HepG2 (cell line): Measurements from ENCODE around the gene SCN4B. TPM values are rescaled to one million over a fixed set of nuclear protein-coding genes. Genes with fewer than 3 reads are reported as not detected.

Experiments
- ATAC-seq: fragments of 200-7000 bp; cut with Tn5 transposase; 3 replicates; pipeline ENCODE4 v1.9.1; 2020; ENCODE audit warnings: mild to moderate bottlenecking, moderate library complexity
- BruUV-seq: library from RNA; stranded (reverse); fragments of 400-500 nt; replicated peaks from 2 replicates; lab custom pipeline; 2021; lab: Mats Ljungman, UMichigan
- CTCF ChIA-PET: fragments of 300-600 bp; formaldehyde crosslinking; extraction: SDS; loops from one replicate; lab custom pipeline; 2021; ENCODE audit warnings: low total read pairs, inconsistent platforms, low intra/inter-chr PET ratio; lab: Yijun Ruan, JAX
- POLR2A ChIA-PET: fragments of 350-600 bp; sonication (Branson Sonifier 250); formaldehyde crosslinking; loops from one replicate; lab custom pipeline; 2020; ENCODE audit warnings: antibody characterized with exemption, inconsistent platforms; lab: Yijun Ruan, JAX
- DNase-seq: peaks from one replicate; pipeline ENCODE4 v3.0.0-alpha.2; 2015; ENCODE audit warnings: low spot score
- FAIRE-seq: peaks from 3 replicates; lab custom pipeline; 2011; peaks lifted over from hg19 to GRCh38; lab: Jason Lieb, UNC
- H2AFZ ChIP-seq: one replicate; pipeline ENCODE4 v1.6.1; 2011; ENCODE audit warnings: low read length, inconsistent platforms
- H3K27ac ChIP-seq: fragments of 300-600 bp; 3 replicates; pipeline ENCODE4 v1.8.0; 2011; ENCODE audit warnings: mixed run types, mild to moderate bottlenecking, mixed read lengths, low read length, inconsistent platforms; ENCODE audit not compliant: insufficient read depth; ENCODE audit errors: extremely low read length
- H3K27me3 ChIP-seq, 2 experiments: fragments of 200-600 bp in 1 of 2; 2 replicates in 1 of 2; 3 replicates in 1 of 2; pipeline versions ENCODE4 v1.6.0 to v1.8.0; 2011; ENCODE audit warnings: low read length in 2 of 2, mild to moderate bottlenecking in 2 of 2, moderate library complexity in 2 of 2, inconsistent platforms in 1 of 2; ENCODE audit not compliant: insufficient read depth in 2 of 2, control insufficient read depth in 1 of 2
- H3K36me3 ChIP-seq, 2 experiments: fragments of 200-600 bp in 1 of 2; replicated peaks in 1 of 2; 2 replicates in 1 of 2; 3 replicates in 1 of 2; pipeline versions ENCODE4 v1.5.1 to v1.8.0; 2011; ENCODE audit warnings: low read length in 2 of 2, inconsistent platforms in 1 of 2; ENCODE audit not compliant: insufficient read depth in 2 of 2, control insufficient read depth in 1 of 2
- H3K4me1 ChIP-seq: 2 replicates; pipeline ENCODE4 v1.5.1; 2012; ENCODE audit warnings: low read length, inconsistent platforms; ENCODE audit not compliant: insufficient read depth
- H3K4me2 ChIP-seq: 2 replicates; pipeline ENCODE4 v1.6.0; 2011; ENCODE audit warnings: low read depth, low read length, inconsistent platforms
- H3K4me3 ChIP-seq, 3 experiments: fragments of 200-600 bp in 1 of 3; sonication (generic), shearing (Covaris generic) in 1 of 3; replicated peaks in 1 of 3; 2 replicates each; pipeline ENCODE4 v1.5.1; 2011 to 2016; ENCODE audit warnings: low read length in 3 of 3, inconsistent platforms in 2 of 3, low read depth in 2 of 3, mild to moderate bottlenecking in 2 of 3, control low read depth in 1 of 3, mixed read lengths in 1 of 3; ENCODE audit not compliant: insufficient read depth in 1 of 3
- H3K79me2 ChIP-seq: one replicate; pipeline ENCODE4 v1.6.1; 2011; ENCODE audit warnings: low read length, inconsistent platforms; ENCODE audit not compliant: insufficient read depth
- H3K9ac ChIP-seq: 2 replicates; pipeline ENCODE4 v1.6.0; 2011; ENCODE audit warnings: mild to moderate bottlenecking, low read depth, low read length, inconsistent platforms; ENCODE audit not compliant: insufficient read depth
- H3K9me3 ChIP-seq: 2 replicates; pipeline ENCODE4 v1.5.1; 2012; ENCODE audit warnings: mild to moderate bottlenecking, low read length
- H4K20me1 ChIP-seq: 2 replicates; pipeline ENCODE4 v1.6.0; 2011; ENCODE audit warnings: inconsistent platforms, mild to moderate bottlenecking, low read length, moderate library complexity; ENCODE audit not compliant: insufficient read depth
- EHMT2 ChIP-seq: fragments of 200-600 bp; sonication (generic); IDR thresholded peaks from 2 replicates; pipeline ENCODE4 v1.7.0; 2017; ENCODE audit warnings: antibody characterized with exemption, low read depth, low read length, borderline replicate concordance
- IRF2 ChIP-seq: IDR thresholded peaks from 2 replicates; pipeline ENCODE4 v1.6.1; 2018; ENCODE audit warnings: missing genetic modification reagents, missing compliant biosample characterization
- NFYB ChIP-seq: sonication (generic); formaldehyde crosslinking; IDR thresholded peaks from 2 replicates; pipeline ENCODE4 v1.4.0; 2020; ENCODE audit warnings: missing genetic modification reagents
- NR2F1 ChIP-seq, 2 experiments: fragments of 450-650 bp in 1 of 2; formaldehyde crosslinking in 1 of 2; IDR thresholded peaks; 2 replicates each; pipeline versions ENCODE4 v1.5.0 to v1.6.1; 2016 to 2020; ENCODE audit warnings: mild to moderate bottlenecking in 1 of 2, missing compliant biosample characterization in 1 of 2, missing genetic modification reagents in 1 of 2, moderate library complexity in 1 of 2
- SRSF9 ChIP-seq: fragments of 200-400 bp; formaldehyde crosslinking; IDR thresholded peaks from 2 replicates; pipeline ENCODE4 v1.6.1; 2018; ENCODE audit warnings: borderline replicate concordance, mild to moderate bottlenecking, low read depth, low read length; ENCODE audit not compliant: insufficient read depth, poor library complexity, severe bottlenecking
- THAP9 ChIP-seq: sonication (generic); formaldehyde crosslinking; IDR thresholded peaks from 2 replicates; pipeline ENCODE4; 2020; ENCODE audit warnings: missing genetic modification reagents, mild to moderate bottlenecking, borderline replicate concordance
- ZBTB33 ChIP-seq: sonication (generic); formaldehyde crosslinking; IDR thresholded peaks from 2 replicates; pipeline ENCODE4 v1.4.0; 2020; ENCODE audit warnings: missing genetic modification reagents
- ZNF224 ChIP-seq: sonication (generic); formaldehyde crosslinking; IDR thresholded peaks from 2 replicates; pipeline ENCODE4 v1.5.0; 2020; ENCODE audit warnings: mild to moderate bottlenecking, missing genetic modification reagents
- ZNF292 ChIP-seq: sonication (generic); formaldehyde crosslinking; IDR thresholded peaks from 2 replicates; pipeline ENCODE4 v1.8.1; 2022; ENCODE audit warnings: mild to moderate bottlenecking, low read depth, missing genetic modification reagents, borderline replicate concordance
- ZNF468 ChIP-seq: sonication (generic); formaldehyde crosslinking; IDR thresholded peaks from 2 replicates; pipeline ENCODE4 v1.8.0; 2022; ENCODE audit warnings: mild to moderate bottlenecking, moderate library complexity, missing genetic modification reagents
- ZSCAN25 ChIP-seq: sonication (generic); formaldehyde crosslinking; IDR thresholded peaks from 2 replicates; pipeline ENCODE4 v1.8.0; 2022; ENCODE audit warnings: mild to moderate bottlenecking, missing genetic modification reagents
- WGBS: methylation state at CpG from one replicate; pipeline ENCODE4 v1.1.6; 2017; ENCODE audit warnings: low lambda C conversion rate; 5-methylcytosine and 5-hydroxymethylcytosine counted together
- in situ Hi-C: cut with HindIII; loops from 2 replicates; pipeline ENCODE4 v1.10.0; 2017; ENCODE audit warnings: low pct_unique_long_range_greater_than_20kb; ENCODE audit not compliant: extremely low pct_ligation_motif_present
- intact Hi-C: fragments of 100-400 bp; cut with micrococcal nuclease; formaldehyde crosslinking; loops from one replicate; pipeline ENCODE4 v1.10.0; 2022; ENCODE audit not compliant: unreplicated experiment
- polyA plus RNA-seq, 8 experiments: library from polyadenylated mRNA; depleted of rRNA in 3 of 8; stranded (reverse) in 7 of 8; unstranded in 1 of 8; fragments of >200 nt; fragmentation: Illumina TruSeq in 4 of 8; extraction: Trizol in 4 of 8; gene quantifications; 2 replicates each; pipeline versions ENCODE4 v1.2.1 to v1.2.3, GENCODE V29; 2011 to 2016; ENCODE audit warnings: low read depth in 4 of 8, missing spikeins in 1 of 8, mixed read lengths in 1 of 8; ENCODE audit not compliant: insufficient read depth in 1 of 8
- total RNA-seq, 5 experiments: library from RNA; depleted of rRNA; stranded (reverse); fragments of >200 nt; fragmentation: Illumina TruSeq; extraction: Trizol; gene quantifications; 2 replicates each; pipeline ENCODE4 v1.2.3, GENCODE V29; 2016; ENCODE audit warnings: low read depth in 1 of 5

SCN4B gene
- total and polyA plus RNA-seq, 2 of the 13 experiments (the other 11 are each of a cell fraction or from before 2014, with no cell fraction given) = 0.04 to 0.29 TPM

- no peak for DNase-seq
- no peaks in the 10 kb centered on the region for H3K36me3 ChIP-seq
- H3K79me2 ChIP-seq = no peaks in the 10 kb centered on the region
- peaks cover 74% of the 10 kb centered on the region for H3K4me1 ChIP-seq
- ChIA-PET CTCF (no interaction called here), POLR2A (no interaction called here)
- H3K27ac ChIP-seq = no peak overlapping the region
- in situ Hi-C loops = no loop called here
- H2AFZ ChIP-seq = no peak overlapping the region
- H3K4me3 ChIP-seq = no peak overlapping the region
- H4K20me1 ChIP-seq = no peaks in the 10 kb centered on the region
- FAIRE-seq = no peak
- TF ChIP-seq NFYB (CRISPR knock-in tag) (no peak), ZSCAN25 (CRISPR knock-in tag) (no peak), ZNF468 (CRISPR knock-in tag) (no peak), IRF2 (CRISPR knock-in tag) (no peak), EHMT2 (no peak), ZNF224 (CRISPR knock-in tag) (no peak)
- H3K4me2 ChIP-seq = no peak overlapping the region
- H3K27me3 ChIP-seq = peaks cover 0 to 4% of the 10 kb centered on the region in 2 experiments; a peak in 2 of 5 replicates
- ATAC-seq = no peak
- no TSS peak for BruUV-seq
- H3K9me3 ChIP-seq = no peaks in the 10 kb centered on the region
- intact Hi-C loops = no loop called here
- no peak overlapping the region for H3K9ac ChIP-seq
- WGBS = 54% methylated on average over 10 of the region's 11 CpGs
These were observed 53.4 kb downstream of the SCN4B start for GRCh38 chr11:118098996-118099837.

- H3K4me3 ChIP-seq = peak overlapping the region in 2 of 3 experiments; percentile 1 to 16; a peak in 1 of 6 replicates
- H3K4me2 ChIP-seq = peak overlapping the region; percentile 57
- no peak overlapping the region for H3K9ac ChIP-seq
- H3K36me3 ChIP-seq = no peaks in the 10 kb centered on the region
- peak; percentile 88 for FAIRE-seq
- WGBS = 0% methylated on average over 1 of the region's 1 CpG
- no peaks in the 10 kb centered on the region for H3K79me2 ChIP-seq
- H3K27me3 ChIP-seq = no peaks in the 10 kb centered on the region; a peak in 1 of 5 replicates
- H3K27ac ChIP-seq = peak overlapping the region; percentile 61
- CTCF ChIA-PET = no interaction called here
- no peak overlapping the region for H2AFZ ChIP-seq
- in situ Hi-C loops (no loop called here), intact Hi-C loops (no loop called here)
- peaks cover 100% of the 10 kb centered on the region for H3K4me1 ChIP-seq
- DNase-seq = peak; percentile 70
- no peaks in the 10 kb centered on the region for H4K20me1 ChIP-seq
- POLR2A ChIA-PET = no interaction called here
- ATAC-seq = peak; percentile 73
- no TSS peak for BruUV-seq
- no peaks in the 10 kb centered on the region for H3K9me3 ChIP-seq
- TF ChIP-seq SRSF9 (no peak), ZNF292 (CRISPR knock-in tag) (peak; percentile 81), NR2F1 (CRISPR knock-in tag; IDR thresholded peaks at IDR 0.05) (peak; percentile 37 to 52; a peak in 2 of 4 replicates), ZBTB33 (CRISPR knock-in tag) (no peak), THAP9 (CRISPR knock-in tag) (no peak)
These were observed 56.7 kb downstream of the SCN4B start for GRCh38 chr11:118095967-118096367.
